Breast epithelium (tissue), 4 donors: ENCODE measurements around the gene PROZ. TPM values are rescaled to one million over a fixed set of nuclear protein-coding genes. Genes with fewer than 3 reads are reported as not detected.

Experiments used
- DNase-seq, 2 donors: peaks; one replicate each; pipeline ENCODE4 v3.0.0-alpha.2; 2019; ENCODE audit warnings: low spot score in 2 of 2
- H3K27ac ChIP-seq, 2 donors: fragments of 200-600 bp; sonication (generic) in 1 of 2; one replicate each; pipeline ENCODE4 v1.5.1; 2016 to 2019; ENCODE audit warnings: mild to moderate bottlenecking in 1 of 2
- H3K27me3 ChIP-seq, 2 donors: fragments of 200-600 bp; sonication (generic) in 1 of 2; one replicate each; pipeline versions ENCODE4 v1.5.1 to v1.6.0; 2017 to 2019; ENCODE audit warnings: control low read depth in 1 of 2, mild to moderate bottlenecking in 1 of 2
- H3K36me3 ChIP-seq: fragments of 200-600 bp; one replicate; pipeline ENCODE4 v1.5.1; 2019
- H3K4me1 ChIP-seq, 2 donors: fragments of 200-600 bp; sonication (generic); one replicate each; pipeline ENCODE4 v1.5.1; 2016 to 2019; ENCODE audit warnings: control low read depth in 1 of 2
- H3K4me3 ChIP-seq, 3 donors: fragments of 200-600 bp; sonication (generic); 1 replicate in 2 of 3; 2 replicates in 1 of 3; pipeline ENCODE4 v1.5.1; 2016 to 2019; ENCODE audit warnings: mild to moderate bottlenecking in 3 of 3, moderate library complexity in 2 of 3
- H3K9me3 ChIP-seq, 2 donors: fragments of 200-600 bp; sonication (generic) in 1 of 2; one replicate each; pipeline ENCODE4 v1.5.1; 2016 to 2019; ENCODE audit warnings: control low read depth in 1 of 2
- CTCF ChIP-seq, 3 donors: fragments of 450-650 bp; IDR thresholded peaks; one replicate each; pipeline ENCODE4 v1.5.1; 2016 to 2017; ENCODE audit warnings: antibody characterized with exemption in 3 of 3, mild to moderate bottlenecking in 3 of 3, moderate library complexity in 3 of 3
- POLR2A ChIP-seq: fragments of 450-650 bp; IDR thresholded peaks from one replicate; pipeline ENCODE4 v1.6.1; 2016; ENCODE audit warnings: antibody characterized with exemption, mild to moderate bottlenecking, moderate library complexity
- POLR2AphosphoS5 ChIP-seq, 3 donors: sonication (generic); formaldehyde crosslinking; IDR thresholded peaks; one replicate each; pipeline ENCODE4 v1.6.1; 2017; ENCODE audit warnings: antibody characterized with exemption in 3 of 3
- intact Hi-C: fragments of 100-400 bp; cut with DNase I; formaldehyde crosslinking; loops from one replicate; pipeline ENCODE4 v1.15.1; 2023; ENCODE audit warnings: low total_unique reads
- total RNA-seq, 3 donors: library from RNA; depleted of rRNA; stranded (reverse); fragments of >200 nt; gene quantifications; one replicate each; pipeline ENCODE4 v1.1.0, GENCODE V29; 2016

Gene PROZ
- total RNA-seq, 3 donors from 2014 or later: not detected

GRCh38 chr13:113140677-113141600 lies 17.5 kb upstream of the PROZ start:
- Histone ChIP-seq H3K27me3 (no peaks in the 10 kb centered on the region), H3K27ac (no peak overlapping the region), H3K4me3 (no peak overlapping the region), H3K9me3 (no peaks in the 10 kb centered on the region), H3K4me1 (no peaks in the 10 kb centered on the region), H3K36me3 (no peaks in the 10 kb centered on the region)
- intact Hi-C loops: no loop called here
- TF ChIP-seq CTCF (IDR thresholded peaks at IDR 0.05) (no peak), POLR2AphosphoS5 (IDR thresholded peaks at IDR 0.05) (no peak), POLR2A (no peak)
- DNase-seq: peak; percentile 31 to 45

- TF ChIP-seq POLR2AphosphoS5 (IDR thresholded peaks at IDR 0.05): no peak
- no peak for TF ChIP-seq CTCF (IDR thresholded peaks at IDR 0.05)
- Histone ChIP-seq H3K36me3 (no peaks in the 10 kb centered on the region), H3K27me3 (no peaks in the 10 kb centered on the region), H3K27ac (no peak overlapping the region), H3K4me1 (no peaks in the 10 kb centered on the region), H3K4me3 (no peak overlapping the region), H3K9me3 (no peaks in the 10 kb centered on the region)
- intact Hi-C loops: no loop called here
- peak in 1 of 2 donors; percentile 35 for DNase-seq
These were observed 16.9 kb upstream of the PROZ start for GRCh38 chr13:113141601-113141970.

GRCh38 chr13:113142876-113143275 lies 15.6 kb upstream of the PROZ start:
- H3K9me3 ChIP-seq: no peaks in the 10 kb centered on the region
- H3K27me3 ChIP-seq: no peaks in the 10 kb centered on the region
- peak in 1 of 2 donors; percentile 36 for DNase-seq
- no peak overlapping the region for H3K27ac ChIP-seq
- intact Hi-C loops: no loop called here
- TF ChIP-seq POLR2AphosphoS5 (IDR thresholded peaks at IDR 0.05): no peak
- TF ChIP-seq POLR2A: no peak
- no peak for TF ChIP-seq CTCF (IDR thresholded peaks at IDR 0.05)
- H3K4me3 ChIP-seq: no peak overlapping the region
- H3K36me3 ChIP-seq: no peaks in the 10 kb centered on the region
- H3K4me1 ChIP-seq: no peaks in the 10 kb centered on the region

GRCh38 chr13:113143466-113144254 lies 14.8 kb upstream of the PROZ start:
- no peaks in the 10 kb centered on the region for H3K27me3 ChIP-seq
- H3K36me3 ChIP-seq: no peaks in the 10 kb centered on the region
- H3K4me3 ChIP-seq: no peak overlapping the region
- peak in 1 of 2 donors; percentile 47 for DNase-seq
- TF ChIP-seq CTCF (IDR thresholded peaks at IDR 0.05) (no peak), POLR2A (no peak), POLR2AphosphoS5 (IDR thresholded peaks at IDR 0.05) (no peak)
- no peak overlapping the region for H3K27ac ChIP-seq
- no peaks in the 10 kb centered on the region for H3K9me3 ChIP-seq
- intact Hi-C loops: no loop called here
- no peaks in the 10 kb centered on the region for H3K4me1 ChIP-seq

GRCh38 chr13:113144255-113144629 lies 14.2 kb upstream of the PROZ start:
- Histone ChIP-seq H3K9me3 (no peaks in the 10 kb centered on the region), H3K27ac (no peak overlapping the region), H3K27me3 (no peaks in the 10 kb centered on the region), H3K4me1 (no peaks in the 10 kb centered on the region), H3K36me3 (no peaks in the 10 kb centered on the region), H3K4me3 (no peak overlapping the region)
- DNase-seq: no peak
- TF ChIP-seq POLR2A (no peak), CTCF (IDR thresholded peaks at IDR 0.05) (no peak), POLR2AphosphoS5 (IDR thresholded peaks at IDR 0.05) (no peak)
- intact Hi-C loops: no loop called here
